Thyroid gland (tissue), 4 donors: Measurements from ENCODE around the gene TDRD9. TPM values are rescaled to one million over a fixed set of nuclear protein-coding genes. Genes with fewer than 3 reads are reported as not detected.
A peak's percentile ranks its signal among the peaks of the same experiment; 100 is the strongest.

ENCODE experiments used
- DNase-seq, 2 donors: peaks; one replicate each; pipeline ENCODE4 v3.0.0-alpha.2; 2019
- H3K27ac ChIP-seq, 3 donors: fragments of 200-600 bp; sonication (generic); 1 replicate in 2 of 3; 2 replicates in 1 of 3; pipeline ENCODE4 v1.5.1; 2016 to 2019; ENCODE audit warnings: mild to moderate bottlenecking in 1 of 3, moderate library complexity in 1 of 3
- H3K27me3 ChIP-seq: fragments of 200-600 bp; sonication (generic); one replicate; pipeline ENCODE4 v1.5.1; 2019
- H3K36me3 ChIP-seq, 2 donors: fragments of 200-600 bp; sonication (generic); one replicate each; pipeline ENCODE4 v1.5.1; 2016 to 2019
- H3K4me1 ChIP-seq, 2 donors: fragments of 200-600 bp; sonication (generic); one replicate each; pipeline ENCODE4 v1.5.1; 2017 to 2019
- H3K4me3 ChIP-seq, 3 donors: fragments of 200-600 bp; sonication (generic); replicated peaks in 1 of 3; 1 replicate in 2 of 3; 2 replicates in 1 of 3; pipeline ENCODE4 v1.5.1; 2016; ENCODE audit warnings: mild to moderate bottlenecking in 1 of 3
- H3K9me3 ChIP-seq: fragments of 200-600 bp; sonication (generic); one replicate; pipeline ENCODE4 v1.5.1; 2017
- POLR2A ChIP-seq, 2 donors: fragments of 450-650 bp; IDR thresholded peaks; one replicate each; pipeline ENCODE4 v1.6.1; 2017; ENCODE audit warnings: antibody characterized with exemption in 2 of 2, mild to moderate bottlenecking in 2 of 2, moderate library complexity in 1 of 2
- WGBS, 2 donors: methylation state at CpG; one replicate each; pipeline ENCODE4 v1.1.5; 2017; 5-methylcytosine and 5-hydroxymethylcytosine counted together
- intact Hi-C: fragments of 100-400 bp; cut with DNase I; formaldehyde crosslinking; loops from one replicate; pipeline ENCODE4 v1.15.1; 2023
- total RNA-seq, 4 donors: library from RNA; depleted of rRNA; stranded (reverse); fragments of >200 nt; gene quantifications; one replicate each; pipeline ENCODE4 v1.2.3, GENCODE V29; 2016
- TF ChIP-seq, protein P1 (sequence below), 6 experiments: fragments of 200-600 bp in 3 of 6; fragments of 450-650 bp in 3 of 6; sonication (generic) in 3 of 6; IDR thresholded peaks; one replicate each; pipeline ENCODE4 v1.5.1; 2016 to 2019; ENCODE audit warnings: antibody characterized with exemption in 6 of 6, mild to moderate bottlenecking in 2 of 6, inconsistent platforms in 1 of 6, moderate library complexity in 1 of 6

The TDRD9 gene
- total RNA-seq, 4 donors from 2014 or later = 27.4 to 85.1 (median 50.0) TPM

DNA sequence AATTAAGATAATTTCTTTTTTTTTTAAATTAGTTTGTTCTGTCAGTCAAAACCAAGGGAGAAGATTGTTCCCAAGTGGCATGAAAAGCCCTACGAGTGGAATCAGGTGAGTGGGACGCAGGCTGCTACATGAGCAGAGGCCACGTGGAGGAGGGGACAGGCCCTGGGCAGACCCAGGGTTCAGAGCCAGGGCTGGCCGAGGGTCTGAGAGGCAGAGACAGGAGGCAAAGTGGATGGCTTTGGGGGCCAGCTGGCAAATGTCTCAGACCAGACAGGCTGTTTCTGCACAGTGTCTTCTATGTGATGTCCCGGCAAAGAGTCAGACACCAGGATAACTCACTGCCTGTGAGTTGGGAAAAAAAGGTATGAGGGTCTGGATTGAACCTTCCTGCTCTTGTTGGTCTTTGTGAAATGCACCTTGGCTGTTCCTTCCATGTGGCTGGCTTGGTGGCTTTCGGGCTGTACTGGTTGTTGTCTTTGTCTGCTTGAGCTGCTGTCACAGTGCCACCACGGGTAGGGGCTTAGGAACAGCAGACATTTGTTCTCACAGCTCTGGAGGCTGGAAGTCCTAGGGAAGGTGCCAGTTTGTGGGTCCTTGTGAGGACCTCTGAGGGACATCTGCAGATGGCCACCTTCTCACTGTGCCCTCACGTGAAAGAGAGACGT, 121.5 kb downstream of the TDRD9 start:
- H3K9me3 ChIP-seq = no peaks in the 10 kb centered on the region
- H3K4me3 ChIP-seq = peak overlapping the region in 2 of 3 donors; percentile 4
- no peaks in the 10 kb centered on the region for H3K36me3 ChIP-seq
- peak overlapping the region; percentile 96 to 98 (median 96) for H3K27ac ChIP-seq
- TF ChIP-seq, protein P1, sequence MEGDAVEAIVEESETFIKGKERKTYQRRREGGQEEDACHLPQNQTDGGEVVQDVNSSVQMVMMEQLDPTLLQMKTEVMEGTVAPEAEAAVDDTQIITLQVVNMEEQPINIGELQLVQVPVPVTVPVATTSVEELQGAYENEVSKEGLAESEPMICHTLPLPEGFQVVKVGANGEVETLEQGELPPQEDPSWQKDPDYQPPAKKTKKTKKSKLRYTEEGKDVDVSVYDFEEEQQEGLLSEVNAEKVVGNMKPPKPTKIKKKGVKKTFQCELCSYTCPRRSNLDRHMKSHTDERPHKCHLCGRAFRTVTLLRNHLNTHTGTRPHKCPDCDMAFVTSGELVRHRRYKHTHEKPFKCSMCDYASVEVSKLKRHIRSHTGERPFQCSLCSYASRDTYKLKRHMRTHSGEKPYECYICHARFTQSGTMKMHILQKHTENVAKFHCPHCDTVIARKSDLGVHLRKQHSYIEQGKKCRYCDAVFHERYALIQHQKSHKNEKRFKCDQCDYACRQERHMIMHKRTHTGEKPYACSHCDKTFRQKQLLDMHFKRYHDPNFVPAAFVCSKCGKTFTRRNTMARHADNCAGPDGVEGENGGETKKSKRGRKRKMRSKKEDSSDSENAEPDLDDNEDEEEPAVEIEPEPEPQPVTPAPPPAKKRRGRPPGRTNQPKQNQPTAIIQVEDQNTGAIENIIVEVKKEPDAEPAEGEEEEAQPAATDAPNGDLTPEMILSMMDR (IDR thresholded peaks at IDR 0.05) = no peak
- TF ChIP-seq POLR2A (IDR thresholded peaks at IDR 0.05) = peak in 1 of 2 donors; percentile 66
- DNase-seq = peak; percentile 89 to 92
- no peaks in the 10 kb centered on the region for H3K27me3 ChIP-seq
- intact Hi-C loops = no loop called here
- peaks cover 47 to 54% of the 10 kb centered on the region in 2 donors for H3K4me1 ChIP-seq
- whole genome bisulfite sequencing, 2 donors = 45 to 51% methylated on average over 9 of the region's 9 CpGs

GRCh38 chr14:104051092-104051813, 123.0 kb downstream of the TDRD9 start:
- Histone ChIP-seq H3K27me3 (no peaks in the 10 kb centered on the region), H3K4me3 (peak overlapping the region in 1 of 3 donors; percentile 5), H3K36me3 (no peaks in the 10 kb centered on the region), H3K9me3 (no peaks in the 10 kb centered on the region), H3K4me1 (peaks cover 47 to 54% of the 10 kb centered on the region in 2 donors), H3K27ac (peak overlapping the region; percentile 96 to 98 (median 96))
- WGBS, 2 donors = 89 to 90% methylated on average over 5 of the region's 5 CpGs
- intact Hi-C loops = no loop called here
- DNase-seq = no peak
- TF ChIP-seq POLR2A (IDR thresholded peaks at IDR 0.05) = peak in 1 of 2 donors; percentile 29
- TF ChIP-seq, protein P1 (IDR thresholded peaks at IDR 0.05) = no peak

GRCh38 chr14:104054222-104054905, 126.1 kb downstream of the TDRD9 start:
- WGBS, 2 donors = 87 to 89% methylated on average over 15 to 16 of the region's 16 CpGs
- H3K4me1 ChIP-seq = peaks cover 29 to 36% of the 10 kb centered on the region in 2 donors
- no peaks in the 10 kb centered on the region for H3K27me3 ChIP-seq
- TF ChIP-seq POLR2A (IDR thresholded peaks at IDR 0.05) = no peak
- TF ChIP-seq, protein P1 (IDR thresholded peaks at IDR 0.05) = no peak
- H3K4me3 ChIP-seq = no peak overlapping the region
- no peaks in the 10 kb centered on the region for H3K36me3 ChIP-seq
- H3K27ac ChIP-seq = no peak overlapping the region
- intact Hi-C loops = no loop called here
- no peak for DNase-seq
- H3K9me3 ChIP-seq = no peaks in the 10 kb centered on the region

GRCh38 chr14:104062281-104062680, 134.0 kb downstream of the TDRD9 start:
- no peaks in the 10 kb centered on the region for H3K4me1 ChIP-seq
- WGBS, 2 donors = 94% methylated on average over 1 of the region's 1 CpG
- no peak overlapping the region for H3K4me3 ChIP-seq
- intact Hi-C loops = no loop called here
- no peaks in the 10 kb centered on the region for H3K9me3 ChIP-seq
- no peak overlapping the region for H3K27ac ChIP-seq
- H3K27me3 ChIP-seq = no peaks in the 10 kb centered on the region
- no peak for TF ChIP-seq POLR2A (IDR thresholded peaks at IDR 0.05)
- TF ChIP-seq, protein P1 (IDR thresholded peaks at IDR 0.05) = no peak
- no peak for DNase-seq
- H3K36me3 ChIP-seq = no peaks in the 10 kb centered on the region
